Measurements from ENCODE around the gene HOTAIR. TPM values are rescaled to one million over a fixed set of nuclear protein-coding genes. Genes with fewer than 3 reads are reported as not detected.

The HOTAIR gene
- polyA plus RNA-seq, 2 of the 4 experiments (the other 2 are of a cell fraction) = 0.67 to 0.71 TPM

- Histone ChIP-seq H3K4me3 (no peak overlapping the region), H3K27ac (no peak overlapping the region), H3K4me2 (no peak overlapping the region), H3K4me1 (peaks cover 19% of the 10 kb centered on the region), H3K9me3 (no peaks in the 10 kb centered on the region)
- DNase-seq (ENCODE audit: low read depth in 1 of 2, low spot score in 1 of 2) (no peak), ATAC-seq (no peak), FAIRE-seq (no peak)
- TF ChIP-seq MAFK (IDR thresholded peaks at IDR 0.05; ENCODE audit: partially characterized antibody) (no peak), BHLHE40 (IDR thresholded peaks at IDR 0.05; ENCODE audit: low read depth, low read length) (no peak), SMC3 (IDR thresholded peaks at IDR 0.05) (no peak), ELK1 (IDR thresholded peaks at IDR 0.05; ENCODE audit: low read depth, low read length) (no peak), CHD2 (IDR thresholded peaks at IDR 0.05; ENCODE audit: low read length, partially characterized antibody) (no peak), USF2 (IDR thresholded peaks at IDR 0.05) (no peak), MAZ (IDR thresholded peaks at IDR 0.05; ENCODE audit: borderline replicate concordance, low read depth, low read length) (no peak), PBX3 (IDR thresholded peaks at IDR 0.05) (no peak), EHF (CRISPR knock-in tag; IDR thresholded peaks at IDR 0.05) (no peak), NFE2L2 (conservative IDR thresholded peaks at IDR 0.05; ENCODE audit: low read length) (no peak)
- ChIA-PET POLR2A (no interaction called here), CTCF (interaction anchor here (1.0 to 28.7 kb wide), 7 partner anchors 9 to 250 kb away, joined by 3 to 1074 read pairs (median 6); partner anchors contain the start of genes HOXC10, HOXC8 and SMUG1)
- WGBS (ENCODE audit: missing lambda C conversion rate) = 87% methylated on average over 19 of the region's 19 CpGs
Measured at GRCh38 chr12:53994009-53994263, 19.2 kb upstream of the HOTAIR start.

- WGBS (ENCODE audit: missing lambda C conversion rate) = 84% methylated on average over 18 of the region's 18 CpGs
- ChIA-PET POLR2A (no interaction called here), CTCF (interaction anchor here (1.0 to 28.7 kb wide), 7 partner anchors 8 to 250 kb away, joined by 3 to 1074 read pairs (median 6); partner anchors contain the start of genes HOXC10, HOXC8 and SMUG1)
- H3K4me2 ChIP-seq = no peak overlapping the region
- H3K9me3 ChIP-seq = no peaks in the 10 kb centered on the region
- ATAC-seq = no peak
- H3K4me1 ChIP-seq = peaks cover 22% of the 10 kb centered on the region
- H3K27ac ChIP-seq = no peak overlapping the region
- FAIRE-seq = no peak
- DNase-seq (ENCODE audit: low read depth in 1 of 2, low spot score in 1 of 2) = no peak
- no peak overlapping the region for H3K4me3 ChIP-seq
- no peak for TF ChIP-seq NPAS2 (CRISPR knock-in tag; IDR thresholded peaks at IDR 0.05; ENCODE audit: borderline replicate concordance)
- no peak for TF ChIP-seq EHMT2 (IDR thresholded peaks at IDR 0.05; ENCODE audit: low read depth)
- no peak for TF ChIP-seq POLR2A (IDR thresholded peaks at IDR 0.05; ENCODE audit: low read length)
- TF ChIP-seq CBX8 (IDR thresholded peaks at IDR 0.05) = no peak
- TF ChIP-seq BCL3 (IDR thresholded peaks at IDR 0.05) = no peak
- no peak for TF ChIP-seq FOSB (CRISPR knock-in tag; IDR thresholded peaks at IDR 0.05)
- TF ChIP-seq PBX3 (IDR thresholded peaks at IDR 0.05) = no peak
- no peak for TF ChIP-seq EP300 (IDR thresholded peaks at IDR 0.05)
- TF ChIP-seq CTCF (IDR thresholded peaks at IDR 0.05) = no peak
- TF ChIP-seq ESRRA (IDR thresholded peaks at IDR 0.05; ENCODE audit: borderline replicate concordance, low read length) = no peak
- no peak for TF ChIP-seq FOSL2 (IDR thresholded peaks at IDR 0.05)
- TF ChIP-seq FOSL2 (CRISPR knock-in tag; IDR thresholded peaks at IDR 0.05) = no peak
- TF ChIP-seq CBX2 (IDR thresholded peaks at IDR 0.05; ENCODE audit: borderline replicate concordance, low read depth) = no peak
- no peak for TF ChIP-seq HMGXB4 (CRISPR knock-in tag; IDR thresholded peaks at IDR 0.05; ENCODE audit: borderline replicate concordance)
- no peak for TF ChIP-seq CEBPB (IDR thresholded peaks at IDR 0.05)
Measured at GRCh38 chr12:53993162-53994008, 18.6 kb upstream of the HOTAIR start.

Measured in A549 (cell line).